ENCODE results near the gene PRSS23.

DNA sequence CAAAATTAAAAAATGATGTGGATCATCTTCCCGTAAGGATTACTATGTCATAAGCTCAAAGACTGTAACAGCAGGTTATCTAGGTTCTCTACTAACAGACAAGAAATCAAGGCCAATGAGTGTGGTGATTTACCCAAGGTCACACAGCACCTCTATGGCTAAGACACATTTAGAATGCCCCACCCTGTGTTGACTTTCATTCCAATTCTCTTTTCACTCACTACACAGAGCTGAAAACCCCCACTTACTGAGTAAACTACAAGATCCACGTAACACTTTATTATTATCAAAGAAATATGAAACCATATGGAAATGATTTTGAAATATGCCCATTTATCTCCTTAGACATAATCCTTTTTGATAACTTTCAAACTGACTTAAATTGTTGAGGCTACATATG lies 4.8 kb upstream of the PRSS23 start:
- TF ChIP-seq, protein P1, sequence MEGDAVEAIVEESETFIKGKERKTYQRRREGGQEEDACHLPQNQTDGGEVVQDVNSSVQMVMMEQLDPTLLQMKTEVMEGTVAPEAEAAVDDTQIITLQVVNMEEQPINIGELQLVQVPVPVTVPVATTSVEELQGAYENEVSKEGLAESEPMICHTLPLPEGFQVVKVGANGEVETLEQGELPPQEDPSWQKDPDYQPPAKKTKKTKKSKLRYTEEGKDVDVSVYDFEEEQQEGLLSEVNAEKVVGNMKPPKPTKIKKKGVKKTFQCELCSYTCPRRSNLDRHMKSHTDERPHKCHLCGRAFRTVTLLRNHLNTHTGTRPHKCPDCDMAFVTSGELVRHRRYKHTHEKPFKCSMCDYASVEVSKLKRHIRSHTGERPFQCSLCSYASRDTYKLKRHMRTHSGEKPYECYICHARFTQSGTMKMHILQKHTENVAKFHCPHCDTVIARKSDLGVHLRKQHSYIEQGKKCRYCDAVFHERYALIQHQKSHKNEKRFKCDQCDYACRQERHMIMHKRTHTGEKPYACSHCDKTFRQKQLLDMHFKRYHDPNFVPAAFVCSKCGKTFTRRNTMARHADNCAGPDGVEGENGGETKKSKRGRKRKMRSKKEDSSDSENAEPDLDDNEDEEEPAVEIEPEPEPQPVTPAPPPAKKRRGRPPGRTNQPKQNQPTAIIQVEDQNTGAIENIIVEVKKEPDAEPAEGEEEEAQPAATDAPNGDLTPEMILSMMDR (IDR thresholded peaks at IDR 0.05; ENCODE audit: poor library complexity): no peak
- TF ChIP-seq EZH2 (IDR thresholded peaks at IDR 0.05; ENCODE audit: borderline replicate concordance): no peak
- TF ChIP-seq EZH2phosphoT487 (IDR thresholded peaks at IDR 0.05; ENCODE audit: low read depth, severe bottlenecking, unreplicated experiment): no peak

Measured in hepatocyte (in vitro differentiated cells).